GM18507 (cell line): ENCODE data around the gene NXNL1.
A peak's percentile ranks its signal among the peaks of the same experiment; 100 is the strongest.
"Not testable (repeated sequence)": the region's sequence is repeated elsewhere in the genome, so short reads cannot be mapped to it uniquely, and the experiment has no call there.

Experiments used
- DNase-seq: peaks from one replicate; pipeline ENCODE4 v3.0.0; 2011; ENCODE audit warnings: low read depth; ENCODE audit not compliant: insufficient read length; ENCODE audit errors: extremely low spot score
- FAIRE-seq: peaks from 2 replicates; lab custom pipeline; 2011; peaks lifted over from hg19 to GRCh38; lab: Jason Lieb, UNC

The NXNL1 gene

GRCh38 chr19:17460372-17461230, at the start of gene NXNL1:
Gene NXNL1, minus strand, starts transcription at chr19:17460926. Its CDS starts 57 bp downstream, at chr19:17460869.
- no peak for FAIRE-seq
- DNase-seq = no peak

DNA sequence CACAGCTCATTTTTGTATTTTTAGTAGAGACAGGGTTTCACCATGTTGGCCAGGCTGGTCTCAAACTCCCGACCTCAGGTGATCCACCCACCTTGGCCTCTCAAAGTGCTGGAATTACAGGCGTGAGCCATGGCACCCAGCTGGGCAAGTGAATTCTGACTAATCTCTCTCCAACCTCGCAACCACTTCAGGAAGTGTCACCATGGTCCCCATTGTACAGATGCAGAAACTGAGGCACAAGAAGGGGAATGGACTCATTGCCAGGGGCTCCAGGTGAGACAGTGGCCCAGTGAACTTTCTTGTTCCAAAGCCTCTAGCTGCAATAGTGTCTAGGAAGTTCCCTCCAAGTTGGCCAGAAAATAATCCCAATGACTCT, 47.8 kb upstream of the NXNL1 start:
- FAIRE-seq, DNase-seq: not testable (repeated sequence)

GRCh38 chr19:17506745-17507144, 46.0 kb upstream of the NXNL1 start:
- DNase-seq (no peak), FAIRE-seq (no peak)

DNA sequence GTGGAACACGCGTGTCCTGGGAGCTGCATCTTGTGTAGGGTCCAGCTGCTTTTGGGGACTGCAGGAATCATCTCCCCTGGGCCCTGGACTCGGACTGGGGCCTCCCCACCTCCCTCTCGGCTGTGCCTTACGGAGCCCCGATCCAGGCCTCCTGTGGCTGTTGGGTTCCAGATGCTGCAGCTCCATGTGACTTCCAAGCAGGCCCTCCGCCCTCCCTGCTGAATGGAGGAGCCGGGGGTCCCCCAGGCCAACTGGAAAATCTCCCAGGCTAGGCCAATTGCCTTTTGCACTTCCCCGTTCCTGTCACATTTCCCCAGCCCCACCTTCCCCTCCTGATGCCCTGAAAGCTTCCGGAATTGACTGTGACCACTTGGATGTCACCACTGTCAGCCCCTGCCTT, 44.5 kb upstream of the NXNL1 start:
- DNase-seq (no peak), FAIRE-seq (no peak)

DNA sequence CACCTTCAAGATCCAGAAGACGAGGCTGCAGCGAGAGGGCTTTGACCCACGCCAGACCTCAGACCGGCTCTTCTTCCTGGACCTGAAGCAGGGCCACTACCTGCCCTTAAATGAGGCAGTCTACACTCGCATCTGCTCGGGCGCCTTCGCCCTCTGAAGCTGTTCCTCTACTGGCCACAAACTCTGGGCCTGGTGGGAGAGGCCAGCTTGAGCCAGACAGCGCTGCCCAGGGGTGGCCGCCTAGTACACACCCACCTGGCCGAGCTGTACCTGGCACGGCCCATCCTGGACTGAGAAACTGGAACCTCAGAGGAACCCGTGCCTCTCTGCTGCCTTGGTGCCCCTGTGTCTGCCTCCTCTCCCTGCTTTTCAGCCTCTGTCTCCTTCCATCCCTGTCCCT, 43.7 kb upstream of the NXNL1 start:
- FAIRE-seq = no peak
- no peak for DNase-seq

- FAIRE-seq = no peak
- DNase-seq = no peak
Measured at GRCh38 chr19:17504030-17504429, 43.3 kb upstream of the NXNL1 start.

- no peak for DNase-seq
- FAIRE-seq = no peak
Measured at GRCh38 chr19:17503240-17503639, 42.5 kb upstream of the NXNL1 start.

DNA sequence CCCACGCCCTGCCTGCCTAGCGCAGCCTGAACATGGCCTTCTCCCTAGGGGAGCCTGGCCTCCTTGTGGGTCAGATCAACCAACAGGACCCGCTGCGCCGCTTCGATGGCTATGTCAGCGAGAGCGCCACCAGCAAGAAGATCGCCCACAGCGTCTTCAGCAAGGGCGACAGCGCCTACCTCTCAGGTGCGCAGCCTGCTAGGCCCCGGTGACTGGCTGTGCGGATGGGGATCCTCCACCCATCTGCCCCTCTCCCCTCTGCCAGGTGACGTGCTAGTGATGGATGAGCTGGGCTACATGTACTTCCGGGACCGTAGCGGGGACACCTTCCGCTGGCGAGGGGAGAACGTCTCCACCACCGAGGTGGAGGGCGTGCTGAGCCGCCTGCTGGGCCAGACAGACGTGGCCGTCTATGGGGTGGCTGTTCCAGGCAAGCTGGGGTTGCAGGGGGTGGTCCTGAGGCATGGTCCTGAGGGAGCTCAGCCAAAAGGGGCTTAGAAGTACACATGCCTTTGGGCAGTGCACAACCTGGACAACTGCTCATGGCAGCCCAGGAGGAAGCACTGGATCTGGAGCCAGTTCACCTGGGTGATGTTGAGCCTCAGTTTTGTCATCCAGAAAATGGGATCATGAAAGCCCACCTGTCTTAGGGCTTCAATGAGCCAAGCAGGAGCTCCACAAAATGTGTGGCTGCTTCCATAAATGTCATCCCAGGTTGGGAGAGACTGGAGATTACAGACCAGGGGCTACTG, 39.9 kb upstream of the NXNL1 start:
- FAIRE-seq (no peak), DNase-seq (no peak)

DNA sequence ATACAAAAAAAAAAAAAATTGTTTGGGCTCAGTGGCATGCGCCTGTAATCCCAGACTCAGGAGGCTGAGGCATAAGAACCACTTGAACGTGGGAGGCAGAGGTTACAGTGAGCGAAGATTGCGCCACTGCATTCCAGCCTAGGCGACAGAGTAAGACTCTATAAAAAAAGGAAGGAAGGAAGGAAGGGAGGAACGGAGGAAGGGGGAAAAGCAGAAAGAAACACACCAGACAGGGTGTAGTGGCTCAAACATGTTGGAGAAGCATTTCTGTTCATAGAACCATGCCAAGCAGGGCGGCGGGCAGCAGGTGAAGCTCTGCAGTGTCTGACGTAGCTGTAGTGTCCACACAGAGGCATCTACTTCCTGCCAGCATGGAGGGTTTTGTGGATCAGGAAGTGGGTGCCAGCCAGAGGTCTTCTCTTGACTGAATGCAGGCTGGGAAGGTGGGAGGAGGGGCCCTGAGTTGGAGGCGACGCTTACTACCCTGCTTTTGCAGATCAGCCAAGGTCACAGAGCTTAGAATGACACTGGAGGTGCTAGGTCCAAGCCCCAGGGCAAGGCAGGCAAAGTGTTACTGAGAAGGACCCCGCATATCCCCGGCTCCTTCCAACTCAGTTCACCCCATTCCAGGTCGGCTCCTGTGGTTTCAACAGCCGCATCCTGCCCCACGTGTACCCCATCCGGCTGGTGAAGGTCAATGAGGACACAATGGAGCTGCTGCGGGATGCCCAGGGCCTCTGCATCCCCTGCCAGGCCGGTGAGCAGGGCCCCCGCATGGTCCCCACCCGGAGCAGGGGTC, 39.1 kb upstream of the NXNL1 start:
- no peak for DNase-seq
- no peak for FAIRE-seq

DNA sequence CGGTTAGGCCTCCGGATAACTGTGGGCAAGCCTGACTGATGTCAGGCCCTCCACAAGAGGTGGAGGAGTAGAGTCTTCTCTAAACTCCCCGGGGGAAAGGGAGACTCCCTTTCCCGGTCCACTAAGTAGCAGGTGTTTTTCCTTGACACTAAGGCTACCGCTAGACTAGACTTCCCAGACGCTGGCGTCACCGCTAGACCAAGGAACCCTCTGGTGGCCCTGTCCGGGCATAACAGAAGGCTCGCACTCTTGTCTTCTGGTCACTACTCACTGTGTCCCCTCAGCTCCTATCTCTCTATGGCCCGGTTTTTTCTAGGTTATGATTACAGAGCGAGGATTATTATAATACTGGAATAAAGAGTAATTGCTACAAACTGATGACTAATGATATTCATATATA, 38.3 kb upstream of the NXNL1 start:
- not testable (repeated sequence) for FAIRE-seq, DNase-seq

GRCh38 chr19:17497149-17497798, 36.5 kb upstream of the NXNL1 start:
- FAIRE-seq = no peak
- DNase-seq = no peak

DNA sequence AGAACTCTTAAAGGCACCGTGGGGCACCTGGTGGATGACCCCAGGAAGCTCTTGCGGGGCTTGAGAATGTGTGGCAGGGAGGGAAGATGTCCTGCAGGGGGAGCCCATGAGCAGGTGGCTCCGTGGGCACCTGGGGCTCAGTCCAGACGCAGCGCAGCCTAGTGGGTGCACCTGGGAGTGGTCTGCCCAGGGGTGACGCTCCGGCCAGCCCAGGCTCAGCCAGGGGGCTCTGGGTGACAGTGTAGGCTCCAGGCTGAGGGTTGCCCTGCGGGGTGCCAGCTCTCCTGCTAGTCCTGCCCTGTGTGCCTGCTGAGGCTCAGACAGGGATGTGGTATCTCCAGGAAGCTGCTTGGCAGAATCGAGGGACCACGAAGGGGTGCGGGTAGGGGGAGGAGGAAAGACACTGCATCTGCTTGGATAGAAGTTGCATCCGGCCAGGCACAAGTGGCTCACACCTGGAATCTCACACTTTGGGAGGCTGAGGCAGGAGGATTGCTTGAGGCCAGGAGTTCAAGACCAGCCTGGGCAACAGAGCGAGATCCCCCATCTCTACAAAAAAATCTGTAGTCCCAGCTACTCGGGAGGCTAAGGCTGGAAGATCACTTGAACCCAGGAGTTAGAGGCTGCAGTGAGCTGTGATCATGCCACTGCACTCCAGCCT, 35.7 kb upstream of the NXNL1 start:
- peak; percentile 86 for FAIRE-seq
- peak; percentile 81 for DNase-seq

GRCh38 chr19:17495639-17496296, 35.0 kb upstream of the NXNL1 start:
- FAIRE-seq = no peak
- no peak for DNase-seq

GRCh38 chr19:17491287-17491686, 30.6 kb upstream of the NXNL1 start:
- FAIRE-seq (no peak), DNase-seq (no peak)

DNA sequence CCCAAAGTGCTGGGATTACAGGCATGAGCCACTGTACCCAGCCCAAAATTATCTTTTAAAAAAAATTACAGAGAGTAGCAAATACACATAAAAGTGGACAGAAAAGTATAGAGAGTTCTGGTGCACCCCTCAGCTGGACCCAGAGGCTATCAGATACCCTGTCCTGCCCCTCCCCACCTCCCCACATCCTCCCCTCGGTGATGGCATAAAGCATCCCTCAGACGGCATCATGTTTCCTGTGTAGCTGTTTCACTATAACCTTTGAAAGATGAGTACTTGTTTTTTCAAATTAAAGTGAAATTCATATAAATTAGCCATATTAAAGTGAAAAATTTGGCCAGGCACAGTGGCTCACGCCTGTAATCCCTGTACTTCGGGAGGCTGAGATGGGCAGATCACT, 29.7 kb upstream of the NXNL1 start:
- FAIRE-seq (no peak), DNase-seq (no peak)

DNA sequence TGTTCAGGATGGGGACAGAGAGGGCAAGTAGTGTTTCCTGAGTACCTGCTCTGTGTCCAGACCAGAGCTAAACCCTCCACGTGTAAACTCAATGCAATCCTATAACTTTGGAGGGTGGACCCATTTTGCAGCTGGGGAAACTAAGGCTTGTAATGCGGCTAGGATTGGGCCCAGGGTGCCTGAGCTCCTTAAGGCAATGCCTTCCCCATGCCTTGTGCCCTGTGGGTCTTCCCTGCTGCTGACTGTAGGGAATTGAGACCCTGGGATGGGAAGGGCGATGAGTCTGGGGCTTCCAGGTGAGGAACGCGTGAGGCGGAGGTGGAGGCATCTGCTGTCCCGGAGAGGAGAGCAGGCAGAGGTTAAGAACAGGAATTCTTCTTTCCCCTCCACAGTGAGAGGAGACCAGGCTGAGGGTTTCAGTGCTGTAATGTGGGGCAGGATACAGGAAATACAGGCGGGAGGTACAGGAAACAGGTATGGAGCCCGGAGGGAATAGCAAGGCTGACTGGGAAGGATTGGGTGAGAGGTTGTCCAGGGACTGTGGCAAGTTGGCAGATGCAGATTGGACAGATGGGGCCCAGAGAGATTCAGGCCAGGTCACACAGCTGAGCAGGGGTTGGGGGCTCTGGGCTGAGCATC, 28.8 kb upstream of the NXNL1 start:
- FAIRE-seq (no peak), DNase-seq (no peak)

GRCh38 chr19:17488593-17489391, 28.1 kb upstream of the NXNL1 start:
- FAIRE-seq (no peak), DNase-seq (no peak)
